Activated CD4-positive, alpha-beta T cell treated with anti-CD3 and anti-CD28 coated beads for 36 hours (primary cell): ENCODE data around the gene OR2AK2. TPM values are rescaled to one million over a fixed set of nuclear protein-coding genes. Genes with fewer than 3 reads are reported as not detected.

Experiments
- total RNA-seq, 2 experiments: library from RNA; stranded (reverse); gene quantifications; one replicate each; pipeline ENCODE4 v1.2.3, GENCODE V29; 2021

The OR2AK2 gene
- total RNA-seq, 2 experiments from 2014 or later = not detected

Other genes with a start within 250 kb of the OR2AK2 start
- gene OR6F1, start 248.6 kb upstream of the OR2AK2 start, total RNA-seq = not detected
- not detected for gene OR14K1, start 226.6 kb upstream of the OR2AK2 start, total RNA-seq
- not detected for gene OR14A2, start 217.1 kb upstream of the OR2AK2 start, total RNA-seq
- not detected for gene OR1C1, start 204.7 kb upstream of the OR2AK2 start, total RNA-seq
- not detected for gene OR14A16, start 141.1 kb upstream of the OR2AK2 start, total RNA-seq
- gene OR11L1, start 123.3 kb upstream of the OR2AK2 start, total RNA-seq = not detected
- under 1 TPM; 0.16 to 0.18 TPM for gene TRIM58, start 108.0 kb upstream of the OR2AK2 start, total RNA-seq
- gene OR2W3, start 69.6 kb upstream of the OR2AK2 start, total RNA-seq = not detected
- not detected for gene OR2T8, start 45.0 kb upstream of the OR2AK2 start, total RNA-seq
- gene OR2AJ1, start 40.3 kb upstream of the OR2AK2 start, total RNA-seq = not detected
- not detected for gene OR2L8, start 16.4 kb upstream of the OR2AK2 start, total RNA-seq
- not detected for gene OR2L5, start 48.4 kb downstream of the OR2AK2 start, total RNA-seq
- under 1 TPM; 0.11 to 0.12 TPM for gene OR2L2, start 64.8 kb downstream of the OR2AK2 start, total RNA-seq
- gene OR2L3, start 81.6 kb downstream of the OR2AK2 start, total RNA-seq = not detected
- gene OR2L13, start 130.0 kb downstream of the OR2AK2 start, total RNA-seq = not detected
- not detected for gene OR2M5, start 179.9 kb downstream of the OR2AK2 start, total RNA-seq
- gene OR2M2, start 209.6 kb downstream of the OR2AK2 start, total RNA-seq = not detected
- gene OR2M3, start 232.0 kb downstream of the OR2AK2 start, total RNA-seq = not detected